Hematopoietic multipotent progenitor cell treated with erythropoietin and hydrocortisone succinate and interleukin-3 and kit ligand, for 6 days (in vitro differentiated cells): ENCODE data around the gene CACNA1H.

Experiments
- DNase-seq: peaks from one replicate; pipeline ENCODE4 v3.0.0-alpha.2; 2015

CACNA1H gene

GRCh38 chr16:1152651-1153259 lies at the start of gene CACNA1H:
Gene CACNA1H (plus strand): TSS chr16:1153106. CDS start chr16:1153738, 632 bp downstream.
- peak; percentile 32 for DNase-seq

DNA sequence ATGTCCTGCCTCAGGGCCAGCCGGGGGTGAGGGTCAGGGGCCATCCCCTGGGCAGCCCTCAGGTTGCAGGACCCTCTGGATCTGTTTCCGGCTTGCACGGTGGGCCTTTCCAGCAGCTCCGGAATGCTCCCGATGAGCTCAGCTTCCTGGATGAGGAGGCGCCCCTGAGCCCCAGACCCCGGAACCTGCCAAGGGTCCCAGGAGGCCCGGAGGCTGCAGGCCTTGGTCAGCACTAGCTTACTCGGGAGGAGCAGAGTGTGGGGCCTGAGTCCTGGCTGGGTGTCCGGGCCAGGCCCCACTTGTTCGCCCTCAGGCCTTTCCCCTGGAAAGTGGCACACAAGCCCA lies 49.3 kb upstream of the CACNA1H start:
- DNase-seq, result no peak

DNA sequence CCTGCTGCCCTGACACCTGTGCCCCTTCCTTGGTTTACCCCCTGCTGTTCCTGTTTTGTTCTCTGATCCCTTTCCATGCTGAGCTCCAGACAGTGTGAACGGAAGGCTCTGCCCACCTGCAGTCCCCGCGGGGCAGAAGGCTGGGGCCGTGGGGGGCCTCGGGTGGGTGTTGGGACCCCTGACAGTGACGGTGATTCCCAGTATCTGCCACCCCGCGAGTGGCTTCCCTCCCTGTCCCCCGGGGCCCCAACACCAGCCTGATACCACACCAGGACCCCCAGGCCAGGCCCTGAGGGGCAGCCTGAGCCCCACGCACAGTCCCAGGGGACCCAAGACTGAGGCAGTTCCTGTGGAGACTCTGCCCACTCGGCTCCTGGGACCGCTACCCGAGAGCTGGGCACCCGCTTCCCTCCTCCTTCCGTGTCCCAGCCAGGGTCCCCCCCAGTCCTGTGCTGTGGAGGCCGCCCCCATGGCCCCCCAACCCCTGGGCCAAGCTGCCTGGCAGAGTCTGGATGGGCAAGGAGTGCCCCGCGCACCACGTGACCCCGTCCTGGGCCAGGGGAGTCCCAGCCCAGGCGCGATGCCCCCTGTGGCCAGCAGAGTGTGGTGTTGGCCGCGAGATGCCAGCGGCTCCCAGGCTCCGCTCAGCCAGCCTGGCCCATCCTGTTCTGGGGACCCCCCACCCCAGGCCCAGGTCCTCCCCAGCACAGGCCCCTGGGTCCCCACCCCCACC lies 46.9 kb upstream of the CACNA1H start:
- peak; percentile 77 for DNase-seq

GRCh38 chr16:1106659-1107058 lies 46.2 kb upstream of the CACNA1H start:
- DNase-seq, result no peak

GRCh38 chr16:1107141-1107540 lies 45.8 kb upstream of the CACNA1H start:
- no peak for DNase-seq

- DNase-seq, result no peak
These were observed 45.2 kb upstream of the CACNA1H start for GRCh38 chr16:1107731-1108130.

GRCh38 chr16:1108299-1109252 lies 44.3 kb upstream of the CACNA1H start:
- no peak for DNase-seq

DNA sequence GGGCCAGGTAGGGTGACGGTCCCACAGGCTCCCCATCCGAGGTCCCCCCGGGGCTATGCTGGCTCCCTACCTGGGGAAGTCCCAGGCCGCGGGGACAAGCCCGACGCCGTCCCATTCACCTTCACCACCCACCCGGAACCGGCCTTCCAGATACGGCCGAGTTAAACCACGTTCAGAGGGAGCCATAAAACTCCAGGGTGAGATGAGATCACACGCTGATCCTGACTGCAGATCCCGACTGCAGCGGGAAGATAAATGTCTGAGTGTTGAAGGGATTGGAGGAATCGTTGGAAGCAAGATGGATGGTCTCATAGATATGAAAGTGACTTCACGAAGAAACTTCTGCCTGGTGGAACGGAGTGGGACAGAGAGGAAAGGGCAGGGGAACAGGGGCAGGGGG lies 43.3 kb upstream of the CACNA1H start:
- DNase-seq, result no peak

DNA sequence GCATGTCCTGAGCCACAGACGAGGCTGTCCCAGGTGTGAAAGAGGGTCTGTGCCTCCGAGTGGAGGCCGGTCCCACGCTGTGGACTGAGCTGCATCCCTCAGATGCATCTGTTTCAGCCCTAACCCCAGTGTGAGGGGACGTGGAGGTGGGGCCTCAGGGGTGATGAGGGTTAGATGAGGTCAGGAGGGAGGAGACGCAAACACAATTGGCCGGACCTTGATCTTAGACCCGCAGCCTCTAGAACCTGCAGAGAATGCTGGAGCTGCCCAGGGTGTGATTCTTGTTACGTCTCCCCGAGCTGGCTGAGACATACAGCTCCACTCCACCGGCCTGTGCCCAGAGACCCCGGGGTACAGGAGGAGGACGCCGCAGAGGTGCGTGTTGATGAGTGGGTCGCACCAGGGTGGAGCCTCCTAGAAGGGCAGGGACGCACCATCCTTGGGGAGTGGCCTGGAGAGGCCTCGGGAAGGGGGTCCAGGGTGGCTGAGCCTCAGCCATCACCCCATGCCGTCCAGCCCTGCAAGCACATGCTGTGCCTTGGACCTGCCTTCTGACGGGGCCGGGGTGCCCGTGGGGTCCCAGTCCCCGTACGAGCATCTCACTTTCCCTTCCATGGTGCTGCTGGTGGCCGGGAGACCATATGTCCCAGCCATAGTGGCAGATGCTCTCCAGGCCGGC lies 40.3 kb upstream of the CACNA1H start:
- no peak for DNase-seq

GRCh38 chr16:1113489-1113888 lies 39.4 kb upstream of the CACNA1H start:
- DNase-seq, result no peak

GRCh38 chr16:1113889-1114526 lies 38.9 kb upstream of the CACNA1H start:
- no peak for DNase-seq

- no peak for DNase-seq
These were observed 36.2 kb upstream of the CACNA1H start for GRCh38 chr16:1116693-1117077.

GRCh38 chr16:1117176-1117900 lies 35.6 kb upstream of the CACNA1H start:
- DNase-seq, result no peak

DNA sequence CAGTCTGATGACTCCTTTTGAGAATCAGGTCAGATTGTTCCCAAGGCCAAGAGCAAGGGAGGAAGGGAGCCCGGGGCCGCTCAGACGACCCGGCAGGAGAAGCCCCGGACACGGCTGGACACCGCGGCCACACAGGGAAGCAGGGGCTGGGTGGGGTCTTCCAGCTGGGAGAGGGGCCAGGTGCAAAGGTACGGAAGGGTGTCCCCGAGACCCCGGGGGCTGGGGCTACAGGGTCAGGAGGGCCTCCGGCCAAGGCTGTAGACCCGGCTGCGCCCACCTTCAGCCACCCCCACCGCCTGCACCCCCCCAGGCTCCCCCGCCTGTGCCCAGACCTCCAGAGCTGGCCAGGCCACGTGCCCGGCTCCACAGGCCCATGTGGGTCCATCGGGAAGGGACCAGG lies 35.0 kb upstream of the CACNA1H start:
- DNase-seq, result no peak

GRCh38 chr16:1119129-1119528 lies 33.8 kb upstream of the CACNA1H start:
- DNase-seq, result no peak

DNA sequence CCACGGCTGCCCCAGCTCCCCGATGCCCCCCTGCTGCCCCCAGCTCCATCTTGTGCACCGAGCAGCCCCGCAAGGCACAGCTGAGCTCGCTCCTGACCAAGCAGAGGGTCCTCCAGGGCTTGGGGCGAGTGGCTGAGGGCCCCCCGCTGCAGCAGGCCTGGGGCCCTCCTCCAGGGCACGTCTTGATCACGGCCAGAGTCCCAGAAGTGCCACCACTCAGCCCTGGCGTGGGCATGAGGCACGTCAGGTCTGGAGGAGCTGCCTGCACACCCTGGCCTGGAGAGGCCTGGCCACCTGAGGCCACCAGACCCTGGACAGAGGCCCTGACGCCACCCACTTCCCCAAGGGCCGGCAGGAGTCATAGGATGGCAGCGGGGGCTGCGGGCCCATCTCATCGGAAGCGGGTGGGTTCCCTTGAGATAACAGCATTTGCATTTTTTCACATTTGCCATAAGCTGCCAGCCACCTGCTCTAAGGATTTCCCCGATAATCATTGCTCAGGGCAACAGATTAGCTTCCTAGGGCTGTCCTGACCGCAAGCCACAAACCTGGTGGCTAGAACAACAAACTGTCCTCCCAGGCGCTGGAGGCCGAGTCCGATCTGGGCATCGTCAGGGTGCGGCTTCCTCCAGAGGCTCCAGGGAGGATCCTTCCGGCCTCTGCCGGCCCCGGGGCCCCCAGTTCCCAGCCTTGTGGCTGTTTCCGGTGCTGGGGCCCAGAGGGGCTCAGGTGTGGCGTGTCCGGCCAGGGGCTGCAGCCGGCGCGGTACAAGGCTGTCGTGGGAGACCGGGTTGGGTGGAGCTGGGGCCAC lies 32.9 kb upstream of the CACNA1H start:
- no peak for DNase-seq

DNA sequence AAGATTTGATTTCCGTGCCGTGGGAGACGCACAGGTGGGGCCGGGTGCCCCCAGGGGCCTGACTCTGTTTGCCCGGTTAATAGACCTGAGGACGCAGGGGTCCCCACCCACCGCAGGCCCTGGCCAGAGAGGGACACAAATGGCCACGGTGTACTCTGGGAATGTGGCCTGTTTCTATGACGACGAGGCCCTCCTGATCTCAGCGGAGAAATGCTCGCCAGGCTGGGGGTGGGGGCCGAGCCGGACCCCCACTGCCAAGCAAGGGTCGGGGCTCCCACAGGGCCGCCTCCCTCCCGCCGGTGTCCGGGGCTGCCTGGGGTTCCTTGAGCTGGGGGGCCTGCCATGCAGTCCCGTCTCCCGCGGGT lies 32.3 kb upstream of the CACNA1H start:
- no peak for DNase-seq

DNA sequence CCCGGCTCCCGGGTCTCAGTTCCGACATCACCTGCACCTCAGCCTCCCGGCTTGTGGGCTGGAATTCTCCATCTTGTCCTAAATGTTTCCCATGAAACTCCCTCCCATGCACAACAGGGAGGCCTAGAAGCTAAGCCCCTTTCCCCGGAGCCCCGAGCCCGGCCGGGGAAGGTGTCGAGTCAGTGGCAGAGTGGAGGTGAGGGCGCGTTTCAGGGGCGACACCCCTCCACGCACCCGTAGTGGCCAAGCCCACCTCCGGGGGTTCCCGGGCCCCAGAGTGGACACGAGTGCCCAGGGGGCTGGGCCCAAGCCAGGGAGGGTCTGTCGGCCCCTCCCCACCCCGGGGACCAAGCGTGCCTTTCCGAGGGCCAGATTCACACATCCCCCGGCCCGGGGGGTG lies 31.9 kb upstream of the CACNA1H start:
- no peak for DNase-seq

DNA sequence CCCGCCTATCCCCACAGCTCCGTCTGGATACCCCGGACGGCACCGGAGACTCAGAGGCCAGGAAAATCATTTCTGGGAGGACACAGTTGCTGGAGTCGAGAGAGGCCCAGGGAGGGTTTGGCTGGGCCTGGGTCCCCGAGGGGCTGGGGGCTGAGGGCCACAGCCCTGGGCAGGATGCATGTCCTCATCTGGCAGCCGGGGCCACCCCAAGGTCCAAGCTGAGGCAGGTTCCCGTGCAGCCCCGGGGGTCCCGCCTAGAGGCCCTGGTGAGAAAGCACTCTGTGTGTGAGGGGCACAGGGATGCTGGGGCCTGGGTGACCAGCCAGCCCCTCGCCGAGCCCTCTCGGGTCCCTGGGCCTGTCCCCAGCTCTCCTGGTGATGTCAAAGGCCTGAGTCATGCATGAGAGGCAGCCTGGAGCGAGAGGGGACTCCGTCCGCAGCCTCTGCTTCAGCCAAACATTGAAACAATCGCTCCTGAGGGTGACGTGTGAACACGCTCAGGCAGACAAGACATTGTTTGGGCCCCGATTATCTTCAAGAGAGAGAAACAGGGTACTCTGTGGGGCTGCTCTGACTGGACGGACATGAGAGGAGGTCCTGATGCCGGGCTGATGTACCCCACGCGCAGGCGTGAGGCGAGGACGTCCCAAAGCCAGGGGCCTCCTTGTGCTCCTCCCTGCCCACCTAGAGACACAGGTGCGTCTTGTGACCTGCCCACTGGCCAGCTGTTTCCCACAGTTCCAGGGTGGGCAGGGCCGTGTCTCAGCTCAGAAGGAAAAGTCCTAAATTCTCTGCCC lies 31.1 kb upstream of the CACNA1H start:
- DNase-seq, result no peak

- no peak for DNase-seq
These were observed 30.5 kb upstream of the CACNA1H start for GRCh38 chr16:1122398-1122765.
